GM18511 (cell line): ENCODE measurements around the gene CNGA2.
A peak's percentile ranks its signal among the peaks of the same experiment; 100 is the strongest.

ENCODE experiments used
- ATAC-seq: cut with Tn5 transposase; IDR thresholded peaks from one replicate; pipeline ENCODE4 v1.9.1; 2021; ENCODE audit warnings: mild to moderate bottlenecking, moderate library complexity; ENCODE audit not compliant: unreplicated experiment

CNGA2 gene

GRCh38 chrX:151750511-151750910 lies 16.0 kb downstream of the CNGA2 start:
- no peak for ATAC-seq

GRCh38 chrX:151752847-151753246 lies 18.3 kb downstream of the CNGA2 start:
- ATAC-seq: no peak

- peak; percentile 87 for ATAC-seq
Measured at GRCh38 chrX:151753313-151754046, 18.9 kb downstream of the CNGA2 start.

GRCh38 chrX:151754047-151754429 lies 19.5 kb downstream of the CNGA2 start:
- ATAC-seq: no peak

- no peak for ATAC-seq
Measured at GRCh38 chrX:151754641-151755215, 20.2 kb downstream of the CNGA2 start.

GRCh38 chrX:151759041-151759708 lies 24.6 kb downstream of the CNGA2 start:
- ATAC-seq: no peak

- no peak for ATAC-seq
Measured at GRCh38 chrX:151762802-151763201, 28.3 kb downstream of the CNGA2 start.

GRCh38 chrX:151763711-151764110 lies 29.2 kb downstream of the CNGA2 start:
- no peak for ATAC-seq

GRCh38 chrX:151765026-151765425 lies 30.5 kb downstream of the CNGA2 start:
- ATAC-seq: no peak

GRCh38 chrX:151771726-151772125 lies 37.2 kb downstream of the CNGA2 start:
- ATAC-seq: no peak

GRCh38 chrX:151773434-151773833 lies 38.9 kb downstream of the CNGA2 start:
- no peak for ATAC-seq

GRCh38 chrX:151774421-151774820 lies 39.9 kb downstream of the CNGA2 start:
- ATAC-seq: no peak

- no peak for ATAC-seq
Measured at GRCh38 chrX:151776181-151776731, 41.7 kb downstream of the CNGA2 start.

GRCh38 chrX:151776936-151777335 lies 42.4 kb downstream of the CNGA2 start:
- no peak for ATAC-seq

- no peak for ATAC-seq
Measured at GRCh38 chrX:151779258-151779657, 44.7 kb downstream of the CNGA2 start.

- no peak for ATAC-seq
Measured at GRCh38 chrX:151780621-151781020, 46.1 kb downstream of the CNGA2 start.

GRCh38 chrX:151789179-151789800 lies 54.7 kb downstream of the CNGA2 start:
- ATAC-seq: no peak

- ATAC-seq: no peak
Measured at GRCh38 chrX:151790481-151791160, 56.1 kb downstream of the CNGA2 start.

- no peak for ATAC-seq
Measured at GRCh38 chrX:151791961-151792360, 57.4 kb downstream of the CNGA2 start.

- no peak for ATAC-seq
Measured at GRCh38 chrX:151792505-151792904, 58.0 kb downstream of the CNGA2 start.

GRCh38 chrX:151793886-151794285 lies 59.3 kb downstream of the CNGA2 start:
- no peak for ATAC-seq
